DOHH2 (cell line): ENCODE results near the gene ZXDB.

Experiments used
- CTCF ChIP-seq: fragments of 200-600 bp; sonication (generic); IDR thresholded peaks from one replicate; pipeline ENCODE4 v1.5.1; 2014; ENCODE audit warnings: antibody characterized with exemption, mild to moderate bottlenecking, low read depth, low read length; ENCODE audit not compliant: poor library complexity, severe bottlenecking
- EZH2phosphoT487 ChIP-seq: fragments of 200-600 bp; sonication (generic); IDR thresholded peaks from 2 replicates; pipeline ENCODE4 v1.6.1; 2017; ENCODE audit warnings: borderline replicate concordance, mild to moderate bottlenecking, antibody characterized with exemption, low read length, moderate library complexity, mixed read lengths

GRCh38 chrX:57587607-57588006 is 4.2 kb upstream of the ZXDB start:
- TF ChIP-seq CTCF (no peak), EZH2phosphoT487 (no peak)
